ENCODE data around the gene SDK1.

- TF ChIP-seq POLR2A (IDR thresholded peaks at IDR 0.05) = no peak
- TF ChIP-seq, protein P1, sequence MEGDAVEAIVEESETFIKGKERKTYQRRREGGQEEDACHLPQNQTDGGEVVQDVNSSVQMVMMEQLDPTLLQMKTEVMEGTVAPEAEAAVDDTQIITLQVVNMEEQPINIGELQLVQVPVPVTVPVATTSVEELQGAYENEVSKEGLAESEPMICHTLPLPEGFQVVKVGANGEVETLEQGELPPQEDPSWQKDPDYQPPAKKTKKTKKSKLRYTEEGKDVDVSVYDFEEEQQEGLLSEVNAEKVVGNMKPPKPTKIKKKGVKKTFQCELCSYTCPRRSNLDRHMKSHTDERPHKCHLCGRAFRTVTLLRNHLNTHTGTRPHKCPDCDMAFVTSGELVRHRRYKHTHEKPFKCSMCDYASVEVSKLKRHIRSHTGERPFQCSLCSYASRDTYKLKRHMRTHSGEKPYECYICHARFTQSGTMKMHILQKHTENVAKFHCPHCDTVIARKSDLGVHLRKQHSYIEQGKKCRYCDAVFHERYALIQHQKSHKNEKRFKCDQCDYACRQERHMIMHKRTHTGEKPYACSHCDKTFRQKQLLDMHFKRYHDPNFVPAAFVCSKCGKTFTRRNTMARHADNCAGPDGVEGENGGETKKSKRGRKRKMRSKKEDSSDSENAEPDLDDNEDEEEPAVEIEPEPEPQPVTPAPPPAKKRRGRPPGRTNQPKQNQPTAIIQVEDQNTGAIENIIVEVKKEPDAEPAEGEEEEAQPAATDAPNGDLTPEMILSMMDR (IDR thresholded peaks at IDR 0.05) = no peak
Measured at GRCh38 chr7:4202954-4203353, 901.9 kb downstream of the SDK1 start.
